ENCODE measurements around the gene NEURL1B. TPM values are rescaled to one million over a fixed set of nuclear protein-coding genes. Genes with fewer than 3 reads are reported as not detected.
"Not testable (repeated sequence)": the region's sequence is repeated elsewhere in the genome, so short reads cannot be mapped to it uniquely, and the experiment has no call there.

Gene NEURL1B
- polyA plus RNA-seq, 2 of the 4 experiments (the other 2 are of a cell fraction) = 0.89 to 2.1 TPM

DNA sequence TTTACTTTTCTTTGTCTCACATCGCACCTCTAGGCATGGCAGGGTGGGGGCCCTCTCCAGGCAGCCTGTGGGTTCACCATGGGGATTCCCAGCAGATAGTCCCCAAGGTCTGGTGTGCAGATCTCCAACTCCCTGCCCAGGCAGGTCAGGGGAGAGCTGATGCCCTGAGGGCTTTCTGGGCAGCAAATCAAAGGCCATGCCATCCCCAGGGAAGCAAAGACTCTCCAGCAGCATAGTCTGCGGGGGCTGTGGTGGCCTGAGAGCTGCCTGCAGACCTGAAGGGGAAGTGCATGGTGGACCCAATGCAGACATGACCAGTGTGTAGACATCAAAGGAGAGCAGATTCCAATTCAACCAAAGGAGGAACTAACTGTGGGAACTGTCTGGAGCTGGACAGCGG is 7.7 kb downstream of the NEURL1B start:
- no peaks in the 10 kb centered on the region for H3K9me3 ChIP-seq
- ChIA-PET CTCF (interaction anchor here (0.6 to 1.3 kb wide), 2 partner anchors 42 to 483 kb away, joined by 3 read pairs; no protein-coding TSS in a partner anchor), POLR2A (no interaction called here)
- DNase-seq (ENCODE audit: low read depth in 1 of 2, low spot score in 1 of 2) = no peak
- no peak for FAIRE-seq
- no peaks in the 10 kb centered on the region for H3K4me1 ChIP-seq
- no peak; a peak in 1 of 6 replicates for ATAC-seq
- TF ChIP-seq SMC3 (IDR thresholded peaks at IDR 0.05) (no peak), RAD21 (conservative IDR thresholded peaks at IDR 0.05 in 1 of 2, IDR thresholded peaks at IDR 0.05 in 1 of 2) (no peak), RFX5 (IDR thresholded peaks at IDR 0.05) (no peak), MYC (IDR thresholded peaks at IDR 0.05; ENCODE audit: borderline replicate concordance, low read length) (no peak), MAFK (IDR thresholded peaks at IDR 0.05; ENCODE audit: partially characterized antibody) (no peak), NFE2L2 (conservative IDR thresholded peaks at IDR 0.05; ENCODE audit: low read length) (no peak)
- TF ChIP-seq, protein P1, sequence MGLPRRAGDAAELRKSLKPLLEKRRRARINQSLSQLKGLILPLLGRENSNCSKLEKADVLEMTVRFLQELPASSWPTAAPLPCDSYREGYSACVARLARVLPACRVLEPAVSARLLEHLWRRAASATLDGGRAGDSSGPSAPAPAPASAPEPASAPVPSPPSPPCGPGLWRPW (IDR thresholded peaks at IDR 0.05) = no peak
- TF ChIP-seq, protein P2, sequence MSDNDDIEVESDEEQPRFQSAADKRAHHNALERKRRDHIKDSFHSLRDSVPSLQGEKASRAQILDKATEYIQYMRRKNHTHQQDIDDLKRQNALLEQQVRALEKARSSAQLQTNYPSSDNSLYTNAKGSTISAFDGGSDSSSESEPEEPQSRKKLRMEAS (IDR thresholded peaks at IDR 0.05) = no peak
- H3K4me3 ChIP-seq = no peak overlapping the region
- no peak overlapping the region for H3K4me2 ChIP-seq
- H3K27ac ChIP-seq = no peak overlapping the region
- 93% methylated on average over 3 of the region's 3 CpGs for WGBS (ENCODE audit: missing lambda C conversion rate)

DNA sequence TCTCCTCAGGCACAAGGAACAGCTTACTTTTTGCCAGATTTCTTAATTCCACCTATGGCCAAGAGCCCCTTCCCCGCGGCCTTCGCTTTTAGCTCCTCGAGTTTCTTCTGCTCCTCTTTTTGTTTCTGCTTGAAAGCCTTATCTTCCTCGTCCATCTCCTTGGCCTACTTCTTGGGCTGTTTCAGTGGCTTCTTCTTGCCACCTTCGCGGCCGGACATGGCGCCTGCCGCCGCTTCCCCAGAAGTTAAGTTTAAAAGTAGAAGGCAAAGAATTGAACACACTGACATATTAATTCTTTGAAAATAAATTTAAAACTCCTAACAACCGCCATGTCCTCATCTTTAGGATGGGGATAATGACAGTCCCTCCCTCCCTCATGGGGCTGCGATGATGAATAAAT is 15.4 kb downstream of the NEURL1B start:
- WGBS (ENCODE audit: missing lambda C conversion rate) = 86% methylated on average over 13 of the region's 13 CpGs
- CTCF ChIA-PET = interaction anchor here (1.0 to 2.9 kb wide), 2 partner anchors 16 to 41 kb away, joined by 3 to 11 read pairs; no protein-coding TSS in a partner anchor
- DNase-seq (ENCODE audit: low read depth in 1 of 2, low spot score in 1 of 2) = not testable (repeated sequence)

DNA sequence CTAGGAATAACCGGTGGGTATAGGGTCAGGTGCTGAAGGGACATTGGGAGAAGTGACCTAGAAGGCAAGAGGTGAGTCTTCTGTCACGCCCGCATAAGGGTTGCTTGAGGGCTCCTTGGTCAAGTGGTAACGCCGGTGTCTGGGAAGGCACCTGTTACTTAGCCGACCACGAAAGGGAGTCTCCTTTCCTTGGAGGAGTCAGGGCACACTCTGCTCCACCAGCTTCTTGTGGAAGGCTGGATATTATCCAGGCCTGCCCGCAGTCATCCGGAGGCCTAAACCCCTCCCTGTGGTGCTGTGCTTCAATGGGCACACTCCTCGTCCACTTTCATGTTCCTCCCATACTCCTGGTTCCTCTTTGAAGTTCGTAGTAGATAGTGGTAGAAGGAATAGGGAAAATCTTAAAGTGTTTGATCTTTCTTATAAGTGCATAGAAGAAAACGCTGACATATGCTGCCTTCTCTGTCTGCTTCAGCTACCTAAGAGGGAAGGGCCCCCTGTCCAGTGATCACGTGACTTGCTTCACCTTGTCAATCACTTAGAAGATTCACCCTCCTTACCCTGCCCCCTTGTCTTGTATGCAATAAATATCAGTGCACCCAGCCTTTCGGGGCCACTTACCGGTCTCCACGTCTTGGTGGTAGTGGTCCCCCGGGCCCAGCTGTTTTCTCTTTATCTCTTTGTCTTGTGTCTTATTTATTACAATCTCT is 16.6 kb downstream of the NEURL1B start:
- H3K27ac ChIP-seq; FAIRE-seq; H3K4me3 ChIP-seq; DNase-seq (ENCODE audit: low read depth in 1 of 2, low spot score in 1 of 2); POLR2A ChIA-PET; ATAC-seq; H3K9me3 ChIP-seq; H3K4me2 ChIP-seq: not testable (repeated sequence)
- CTCF ChIA-PET = interaction anchor here (1.0 to 2.9 kb wide), 3 partner anchors 15 to 40 kb away, joined by 3 to 11 read pairs (median 7); no protein-coding TSS in a partner anchor
- H3K4me1 ChIP-seq = peaks cover 15% of the 10 kb centered on the region
- WGBS (ENCODE audit: missing lambda C conversion rate) = 85% methylated on average over 17 of the region's 17 CpGs

More for the DNA sequence above, 15.4 kb downstream of the NEURL1B start:
- H3K9me3 ChIP-seq, FAIRE-seq, ATAC-seq, H3K4me2 ChIP-seq, H3K27ac ChIP-seq, POLR2A ChIA-PET, H3K4me3 ChIP-seq: not testable (repeated sequence)
- H3K4me1 ChIP-seq = peaks cover 15% of the 10 kb centered on the region

DNA sequence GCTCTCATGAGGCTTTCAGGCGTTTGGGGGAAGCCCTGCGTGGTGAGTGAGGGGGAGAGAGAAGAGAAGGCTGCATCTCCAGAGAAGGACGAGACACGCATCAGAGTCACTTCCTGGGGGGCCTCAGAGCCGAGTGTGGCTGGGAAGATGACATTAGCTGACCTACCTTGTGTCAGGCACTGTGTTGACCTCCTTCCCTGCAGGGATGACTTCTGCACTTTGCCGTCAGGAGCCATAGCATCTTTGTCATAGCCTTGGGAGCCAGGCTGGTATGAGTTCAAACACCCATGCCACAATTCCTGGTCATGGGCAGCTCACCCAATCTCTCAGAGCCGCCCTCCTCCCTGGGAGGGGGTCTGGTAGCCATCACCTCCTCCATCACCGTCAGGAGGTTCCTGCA is 17.3 kb downstream of the NEURL1B start:
- FAIRE-seq (no peak), DNase-seq (ENCODE audit: low read depth in 1 of 2, low spot score in 1 of 2) (no peak), ATAC-seq (no peak)
- H3K27ac ChIP-seq = no peak overlapping the region
- no peaks in the 10 kb centered on the region for H3K9me3 ChIP-seq
- POLR2A ChIA-PET = no interaction called here
- H3K4me3 ChIP-seq = no peak overlapping the region
- CTCF ChIA-PET = interaction anchor here (0.9 to 2.9 kb wide), 3 partner anchors 12 to 39 kb away, joined by 3 to 11 read pairs (median 7); no protein-coding TSS in a partner anchor
- TF ChIP-seq FOSL2 (IDR thresholded peaks at IDR 0.05) (no peak), FOSL2 (CRISPR knock-in tag; IDR thresholded peaks at IDR 0.05) (no peak), ZC3H11A (IDR thresholded peaks at IDR 0.05) (no peak), CHD2 (IDR thresholded peaks at IDR 0.05; ENCODE audit: low read length, partially characterized antibody) (no peak), EHMT2 (IDR thresholded peaks at IDR 0.05; ENCODE audit: low read depth) (no peak), FOSB (CRISPR knock-in tag; IDR thresholded peaks at IDR 0.05) (no peak), POLR2A (IDR thresholded peaks at IDR 0.05; ENCODE audit: low read length) (no peak), TFCP2L1 (CRISPR knock-in tag; IDR thresholded peaks at IDR 0.05) (no peak), CEBPB (IDR thresholded peaks at IDR 0.05) (no peak), RAD21 (conservative IDR thresholded peaks at IDR 0.05 in 1 of 2, IDR thresholded peaks at IDR 0.05 in 1 of 2) (no peak), RARB (CRISPR knock-in tag; IDR thresholded peaks at IDR 0.05) (no peak), FOXS1 (CRISPR knock-in tag; IDR thresholded peaks at IDR 0.05) (no peak), ESRRA (IDR thresholded peaks at IDR 0.05; ENCODE audit: borderline replicate concordance, low read length) (no peak), CBX8 (IDR thresholded peaks at IDR 0.05) (no peak), NFE2L2 (conservative IDR thresholded peaks at IDR 0.05; ENCODE audit: low read length) (no peak), NR3C1 (IDR thresholded peaks at IDR 0.05) (no peak)
- TF ChIP-seq, protein P3, sequence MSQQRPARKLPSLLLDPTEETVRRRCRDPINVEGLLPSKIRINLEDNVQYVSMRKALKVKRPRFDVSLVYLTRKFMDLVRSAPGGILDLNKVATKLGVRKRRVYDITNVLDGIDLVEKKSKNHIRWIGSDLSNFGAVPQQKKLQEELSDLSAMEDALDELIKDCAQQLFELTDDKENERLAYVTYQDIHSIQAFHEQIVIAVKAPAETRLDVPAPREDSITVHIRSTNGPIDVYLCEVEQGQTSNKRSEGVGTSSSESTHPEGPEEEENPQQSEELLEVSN (IDR thresholded peaks at IDR 0.05; ENCODE audit: borderline replicate concordance, low read depth) = no peak
- TF ChIP-seq, protein P4, sequence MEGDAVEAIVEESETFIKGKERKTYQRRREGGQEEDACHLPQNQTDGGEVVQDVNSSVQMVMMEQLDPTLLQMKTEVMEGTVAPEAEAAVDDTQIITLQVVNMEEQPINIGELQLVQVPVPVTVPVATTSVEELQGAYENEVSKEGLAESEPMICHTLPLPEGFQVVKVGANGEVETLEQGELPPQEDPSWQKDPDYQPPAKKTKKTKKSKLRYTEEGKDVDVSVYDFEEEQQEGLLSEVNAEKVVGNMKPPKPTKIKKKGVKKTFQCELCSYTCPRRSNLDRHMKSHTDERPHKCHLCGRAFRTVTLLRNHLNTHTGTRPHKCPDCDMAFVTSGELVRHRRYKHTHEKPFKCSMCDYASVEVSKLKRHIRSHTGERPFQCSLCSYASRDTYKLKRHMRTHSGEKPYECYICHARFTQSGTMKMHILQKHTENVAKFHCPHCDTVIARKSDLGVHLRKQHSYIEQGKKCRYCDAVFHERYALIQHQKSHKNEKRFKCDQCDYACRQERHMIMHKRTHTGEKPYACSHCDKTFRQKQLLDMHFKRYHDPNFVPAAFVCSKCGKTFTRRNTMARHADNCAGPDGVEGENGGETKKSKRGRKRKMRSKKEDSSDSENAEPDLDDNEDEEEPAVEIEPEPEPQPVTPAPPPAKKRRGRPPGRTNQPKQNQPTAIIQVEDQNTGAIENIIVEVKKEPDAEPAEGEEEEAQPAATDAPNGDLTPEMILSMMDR (IDR thresholded peaks at IDR 0.05) = no peak
- TF ChIP-seq, protein P5, sequence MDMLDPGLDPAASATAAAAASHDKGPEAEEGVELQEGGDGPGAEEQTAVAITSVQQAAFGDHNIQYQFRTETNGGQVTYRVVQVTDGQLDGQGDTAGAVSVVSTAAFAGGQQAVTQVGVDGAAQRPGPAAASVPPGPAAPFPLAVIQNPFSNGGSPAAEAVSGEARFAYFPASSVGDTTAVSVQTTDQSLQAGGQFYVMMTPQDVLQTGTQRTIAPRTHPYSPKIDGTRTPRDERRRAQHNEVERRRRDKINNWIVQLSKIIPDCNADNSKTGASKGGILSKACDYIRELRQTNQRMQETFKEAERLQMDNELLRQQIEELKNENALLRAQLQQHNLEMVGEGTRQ (IDR thresholded peaks at IDR 0.05) = no peak
- TF ChIP-seq, protein P6, sequence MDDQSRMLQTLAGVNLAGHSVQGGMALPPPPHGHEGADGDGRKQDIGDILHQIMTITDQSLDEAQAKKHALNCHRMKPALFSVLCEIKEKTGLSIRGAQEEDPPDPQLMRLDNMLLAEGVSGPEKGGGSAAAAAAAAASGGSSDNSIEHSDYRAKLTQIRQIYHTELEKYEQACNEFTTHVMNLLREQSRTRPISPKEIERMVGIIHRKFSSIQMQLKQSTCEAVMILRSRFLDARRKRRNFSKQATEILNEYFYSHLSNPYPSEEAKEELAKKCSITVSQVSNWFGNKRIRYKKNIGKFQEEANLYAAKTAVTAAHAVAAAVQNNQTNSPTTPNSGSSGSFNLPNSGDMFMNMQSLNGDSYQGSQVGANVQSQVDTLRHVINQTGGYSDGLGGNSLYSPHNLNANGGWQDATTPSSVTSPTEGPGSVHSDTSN (IDR thresholded peaks at IDR 0.05) = no peak
- peaks cover 15% of the 10 kb centered on the region for H3K4me1 ChIP-seq
- WGBS (ENCODE audit: missing lambda C conversion rate) = 80% methylated on average over 8 of the region's 8 CpGs
- H3K4me2 ChIP-seq = no peak overlapping the region

Data from A549 (cell line).